Measurements from ENCODE around the gene PACRG. TPM values are rescaled to one million over a fixed set of nuclear protein-coding genes. Genes with fewer than 3 reads are reported as not detected.

The PACRG gene
- total RNA-seq, 1 donor from 2014 or later = 1.8 TPM

GRCh38 chr6:162921510-162922040 is 193.8 kb downstream of the PACRG start:
- ATAC-seq (no peak), DNase-seq (ENCODE audit: low spot score) (no peak)

GRCh38 chr6:162922563-162923166 is 194.9 kb downstream of the PACRG start:
- ATAC-seq (no peak), DNase-seq (ENCODE audit: low spot score) (no peak)

DNA sequence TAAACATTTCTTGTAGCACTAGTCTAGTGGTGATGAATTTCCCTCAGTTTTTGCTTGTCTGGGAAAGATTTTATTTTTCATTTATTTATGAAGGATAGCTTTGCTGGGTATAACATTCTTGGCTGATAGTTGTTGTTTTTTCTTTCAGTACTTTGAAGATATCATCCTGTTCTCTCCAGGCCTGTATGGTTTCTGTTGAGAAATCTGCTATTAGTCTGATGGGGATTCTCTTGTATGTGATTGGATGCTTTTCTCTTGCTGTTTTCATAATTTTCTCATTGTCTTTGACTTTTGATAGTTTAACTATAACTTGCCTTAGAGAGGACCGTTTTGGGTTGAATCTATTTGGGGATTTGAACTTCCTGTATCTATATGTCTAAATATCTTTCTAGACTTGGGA is 207.1 kb downstream of the PACRG start:
- ATAC-seq = no peak

GRCh38 chr6:162940426-162940825 is 212.7 kb downstream of the PACRG start:
- ATAC-seq (no peak), DNase-seq (ENCODE audit: low spot score) (no peak)

More for the DNA sequence above, 207.1 kb downstream of the PACRG start:
- DNase-seq (ENCODE audit: low spot score) = no peak

DNA sequence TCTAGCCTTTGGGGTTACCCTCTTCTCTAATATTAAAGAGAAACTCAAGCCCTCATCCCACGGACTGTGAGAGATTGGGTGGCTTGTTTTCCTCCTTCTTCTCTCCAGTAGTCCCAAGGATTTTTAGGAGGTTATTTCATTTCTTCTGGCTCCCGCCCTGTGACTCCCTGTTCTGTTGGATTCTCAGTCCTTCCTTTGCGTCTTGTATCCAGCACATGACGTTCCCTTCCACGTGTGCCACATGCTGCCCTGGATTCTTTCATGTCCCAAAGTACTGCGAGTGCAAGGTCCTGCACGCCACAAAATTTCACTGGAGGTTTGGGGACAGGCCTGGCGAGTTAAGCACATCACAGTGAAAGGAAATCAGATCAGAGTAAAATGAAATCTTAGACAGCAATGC is 213.4 kb downstream of the PACRG start:
- no peak for ATAC-seq

GRCh38 chr6:162942866-162943265 is 215.1 kb downstream of the PACRG start:
- ATAC-seq = no peak

More for the DNA sequence above, 213.4 kb downstream of the PACRG start:
- no peak for DNase-seq (ENCODE audit: low spot score)

GRCh38 chr6:162943369-162943768 is 215.6 kb downstream of the PACRG start:
- no peak for DNase-seq (ENCODE audit: low spot score)

More at GRCh38 chr6:162942866-162943265, 215.1 kb downstream of the PACRG start:
- no peak for DNase-seq (ENCODE audit: low spot score)

GRCh38 chr6:162951164-162951743 is 223.5 kb downstream of the PACRG start:
- DNase-seq (ENCODE audit: low spot score) = no peak
- ATAC-seq = no peak

More at GRCh38 chr6:162943369-162943768, 215.6 kb downstream of the PACRG start:
- ATAC-seq = no peak

GRCh38 chr6:162952423-162952822 is 224.6 kb downstream of the PACRG start:
- no peak for DNase-seq (ENCODE audit: low spot score)
- ATAC-seq = no peak

DNA sequence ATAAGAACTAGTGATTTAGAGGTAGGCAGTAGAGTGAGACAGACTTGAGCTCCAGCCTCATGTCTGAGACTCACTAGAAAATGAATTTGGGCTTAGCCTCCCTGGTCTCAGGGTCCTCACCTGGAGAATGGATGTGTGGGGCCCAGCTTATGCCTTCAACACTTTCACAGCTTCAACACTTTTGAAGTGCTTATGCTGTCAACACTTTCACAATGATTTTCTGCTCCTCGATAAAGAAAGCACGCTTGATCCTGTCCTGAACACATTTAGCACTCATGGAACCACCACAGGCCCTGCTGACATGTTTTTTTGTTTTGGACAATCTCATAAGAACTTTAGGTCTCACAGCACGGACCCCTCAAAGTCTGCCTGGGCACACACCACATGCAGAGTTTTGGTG is 229.3 kb downstream of the PACRG start:
- DNase-seq (ENCODE audit: low spot score) = no peak
- ATAC-seq = no peak

- no peak for ATAC-seq
- DNase-seq (ENCODE audit: low spot score) = no peak
Observed at GRCh38 chr6:162960679-162961457, 233.1 kb downstream of the PACRG start.

GRCh38 chr6:162962093-162962492 is 234.3 kb downstream of the PACRG start:
- DNase-seq (ENCODE audit: low spot score) = no peak
- no peak for ATAC-seq

GRCh38 chr6:162963861-162964260 is 236.1 kb downstream of the PACRG start:
- no peak for DNase-seq (ENCODE audit: low spot score)
- no peak for ATAC-seq

- ATAC-seq (no peak), DNase-seq (ENCODE audit: low spot score) (no peak)
Observed at GRCh38 chr6:162964488-162965140, 236.8 kb downstream of the PACRG start.

GRCh38 chr6:162965366-162965765 is 237.6 kb downstream of the PACRG start:
- ATAC-seq (no peak), DNase-seq (ENCODE audit: low spot score) (no peak)

DNA sequence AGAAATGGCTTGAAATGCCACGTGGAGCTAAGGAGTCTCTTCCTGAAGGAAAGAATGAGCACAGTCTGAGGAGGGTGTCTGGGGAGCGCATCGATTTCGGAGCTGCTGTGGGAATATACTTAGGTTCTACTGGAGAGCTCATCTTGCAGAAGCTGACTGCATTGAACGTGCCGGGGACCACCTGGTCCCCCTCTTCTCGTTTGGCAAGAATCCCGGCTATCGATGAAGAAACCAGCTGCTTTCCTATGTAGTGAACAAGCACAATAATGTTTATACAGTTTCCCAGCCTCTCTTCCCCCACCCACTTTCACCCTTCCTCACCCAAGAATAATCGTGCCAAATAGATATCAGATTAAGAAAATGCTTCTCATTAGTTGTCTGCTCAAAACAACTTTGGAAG is 242.5 kb downstream of the PACRG start:
- DNase-seq (ENCODE audit: low spot score) = no peak
- no peak for ATAC-seq

DNA sequence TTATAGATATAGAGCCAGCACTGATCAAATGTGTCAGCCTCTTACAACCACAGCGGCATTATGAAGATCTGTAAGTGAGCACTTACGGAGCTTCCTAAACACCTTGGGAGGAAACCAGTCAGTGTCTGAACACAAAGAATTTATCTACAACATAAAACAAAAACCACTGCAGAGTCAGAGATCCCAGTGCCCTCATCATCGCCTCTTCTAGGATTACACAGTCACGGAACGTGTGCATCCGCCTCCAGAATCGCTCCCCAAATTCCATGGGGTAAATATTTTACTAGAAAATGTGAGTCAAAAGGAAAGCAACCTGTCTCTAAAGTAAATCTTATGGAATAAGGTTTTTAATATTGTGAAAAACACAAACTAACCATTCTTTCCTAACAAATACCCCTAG is 243.6 kb downstream of the PACRG start:
- DNase-seq (ENCODE audit: low spot score) (no peak), ATAC-seq (no peak)

- no peak for DNase-seq (ENCODE audit: low spot score)
- no peak for ATAC-seq
Observed at GRCh38 chr6:162973151-162973872, 245.5 kb downstream of the PACRG start.

DNA sequence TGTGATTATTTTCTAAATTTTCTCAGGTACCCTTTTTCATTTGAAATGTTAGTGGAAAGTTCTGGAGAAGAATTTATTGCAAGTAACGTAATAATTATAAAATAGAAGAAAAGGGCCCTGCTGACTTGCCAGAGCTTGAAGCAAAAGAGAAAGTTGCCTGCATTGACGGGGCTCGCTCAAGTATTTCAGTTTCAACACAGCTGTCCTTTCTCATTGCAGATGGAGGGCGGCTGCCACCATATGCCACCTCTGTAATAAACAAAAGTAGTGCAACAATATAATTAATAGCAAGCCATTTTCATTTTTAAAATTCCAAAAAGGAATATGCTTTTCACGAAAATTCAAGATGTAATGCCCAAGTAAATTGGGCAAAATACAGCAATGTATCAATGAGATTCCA is 246.2 kb downstream of the PACRG start:
- ATAC-seq (no peak), DNase-seq (ENCODE audit: low spot score) (no peak)

GRCh38 chr6:162974685-162975084 is 246.9 kb downstream of the PACRG start:
- DNase-seq (ENCODE audit: low spot score) (no peak), ATAC-seq (no peak)

GRCh38 chr6:162976141-162976540 is 248.4 kb downstream of the PACRG start:
- DNase-seq (ENCODE audit: low spot score) (no peak), ATAC-seq (no peak)

Measured in left lobe of liver (tissue), 2 donors.